ENCODE measurements around the gene FLNB. TPM values are rescaled to one million over a fixed set of nuclear protein-coding genes. Genes with fewer than 3 reads are reported as not detected.

Gene FLNB
- total and polyA plus RNA-seq, 2 of the 8 experiments (the other 6 are each of a cell fraction or from before 2014, with no cell fraction given), result 72.3 to 118 TPM

DNA sequence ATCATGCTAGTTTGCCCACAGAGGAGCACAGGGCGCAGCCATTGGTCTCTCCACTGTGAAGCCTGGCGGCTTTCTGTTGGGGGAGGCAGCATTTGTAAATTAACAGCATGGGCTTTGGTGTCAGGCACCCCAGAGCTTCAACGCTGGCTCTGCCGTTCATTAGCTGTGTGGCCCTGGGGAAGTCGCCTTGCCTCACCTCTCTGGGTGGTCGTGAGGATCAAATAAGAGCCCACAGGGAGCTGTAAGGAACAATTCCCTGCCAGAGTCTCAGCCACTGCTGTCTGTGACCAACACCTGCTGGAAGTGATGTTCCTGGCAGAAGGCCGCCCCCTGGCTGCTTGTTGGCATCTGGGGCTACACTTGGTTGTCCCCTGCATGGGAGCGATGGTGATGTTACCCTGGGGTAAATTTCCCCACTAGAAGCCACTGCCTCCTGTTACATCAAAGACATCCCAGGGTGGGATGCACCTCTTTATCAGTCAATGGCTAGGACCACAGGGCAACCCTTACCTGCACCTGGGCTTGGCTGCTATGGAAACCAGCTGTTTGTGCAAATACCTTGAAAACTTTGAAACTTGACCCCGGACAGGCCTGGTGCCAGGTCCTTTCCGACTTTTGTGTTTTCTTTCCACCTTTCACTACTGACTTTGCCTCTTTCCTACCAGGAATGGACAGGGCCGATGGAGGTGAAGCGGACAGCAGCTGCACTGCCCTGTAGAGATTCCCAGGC lies 165.6 kb downstream of the FLNB start (continued):
- TF ChIP-seq, protein P1, sequence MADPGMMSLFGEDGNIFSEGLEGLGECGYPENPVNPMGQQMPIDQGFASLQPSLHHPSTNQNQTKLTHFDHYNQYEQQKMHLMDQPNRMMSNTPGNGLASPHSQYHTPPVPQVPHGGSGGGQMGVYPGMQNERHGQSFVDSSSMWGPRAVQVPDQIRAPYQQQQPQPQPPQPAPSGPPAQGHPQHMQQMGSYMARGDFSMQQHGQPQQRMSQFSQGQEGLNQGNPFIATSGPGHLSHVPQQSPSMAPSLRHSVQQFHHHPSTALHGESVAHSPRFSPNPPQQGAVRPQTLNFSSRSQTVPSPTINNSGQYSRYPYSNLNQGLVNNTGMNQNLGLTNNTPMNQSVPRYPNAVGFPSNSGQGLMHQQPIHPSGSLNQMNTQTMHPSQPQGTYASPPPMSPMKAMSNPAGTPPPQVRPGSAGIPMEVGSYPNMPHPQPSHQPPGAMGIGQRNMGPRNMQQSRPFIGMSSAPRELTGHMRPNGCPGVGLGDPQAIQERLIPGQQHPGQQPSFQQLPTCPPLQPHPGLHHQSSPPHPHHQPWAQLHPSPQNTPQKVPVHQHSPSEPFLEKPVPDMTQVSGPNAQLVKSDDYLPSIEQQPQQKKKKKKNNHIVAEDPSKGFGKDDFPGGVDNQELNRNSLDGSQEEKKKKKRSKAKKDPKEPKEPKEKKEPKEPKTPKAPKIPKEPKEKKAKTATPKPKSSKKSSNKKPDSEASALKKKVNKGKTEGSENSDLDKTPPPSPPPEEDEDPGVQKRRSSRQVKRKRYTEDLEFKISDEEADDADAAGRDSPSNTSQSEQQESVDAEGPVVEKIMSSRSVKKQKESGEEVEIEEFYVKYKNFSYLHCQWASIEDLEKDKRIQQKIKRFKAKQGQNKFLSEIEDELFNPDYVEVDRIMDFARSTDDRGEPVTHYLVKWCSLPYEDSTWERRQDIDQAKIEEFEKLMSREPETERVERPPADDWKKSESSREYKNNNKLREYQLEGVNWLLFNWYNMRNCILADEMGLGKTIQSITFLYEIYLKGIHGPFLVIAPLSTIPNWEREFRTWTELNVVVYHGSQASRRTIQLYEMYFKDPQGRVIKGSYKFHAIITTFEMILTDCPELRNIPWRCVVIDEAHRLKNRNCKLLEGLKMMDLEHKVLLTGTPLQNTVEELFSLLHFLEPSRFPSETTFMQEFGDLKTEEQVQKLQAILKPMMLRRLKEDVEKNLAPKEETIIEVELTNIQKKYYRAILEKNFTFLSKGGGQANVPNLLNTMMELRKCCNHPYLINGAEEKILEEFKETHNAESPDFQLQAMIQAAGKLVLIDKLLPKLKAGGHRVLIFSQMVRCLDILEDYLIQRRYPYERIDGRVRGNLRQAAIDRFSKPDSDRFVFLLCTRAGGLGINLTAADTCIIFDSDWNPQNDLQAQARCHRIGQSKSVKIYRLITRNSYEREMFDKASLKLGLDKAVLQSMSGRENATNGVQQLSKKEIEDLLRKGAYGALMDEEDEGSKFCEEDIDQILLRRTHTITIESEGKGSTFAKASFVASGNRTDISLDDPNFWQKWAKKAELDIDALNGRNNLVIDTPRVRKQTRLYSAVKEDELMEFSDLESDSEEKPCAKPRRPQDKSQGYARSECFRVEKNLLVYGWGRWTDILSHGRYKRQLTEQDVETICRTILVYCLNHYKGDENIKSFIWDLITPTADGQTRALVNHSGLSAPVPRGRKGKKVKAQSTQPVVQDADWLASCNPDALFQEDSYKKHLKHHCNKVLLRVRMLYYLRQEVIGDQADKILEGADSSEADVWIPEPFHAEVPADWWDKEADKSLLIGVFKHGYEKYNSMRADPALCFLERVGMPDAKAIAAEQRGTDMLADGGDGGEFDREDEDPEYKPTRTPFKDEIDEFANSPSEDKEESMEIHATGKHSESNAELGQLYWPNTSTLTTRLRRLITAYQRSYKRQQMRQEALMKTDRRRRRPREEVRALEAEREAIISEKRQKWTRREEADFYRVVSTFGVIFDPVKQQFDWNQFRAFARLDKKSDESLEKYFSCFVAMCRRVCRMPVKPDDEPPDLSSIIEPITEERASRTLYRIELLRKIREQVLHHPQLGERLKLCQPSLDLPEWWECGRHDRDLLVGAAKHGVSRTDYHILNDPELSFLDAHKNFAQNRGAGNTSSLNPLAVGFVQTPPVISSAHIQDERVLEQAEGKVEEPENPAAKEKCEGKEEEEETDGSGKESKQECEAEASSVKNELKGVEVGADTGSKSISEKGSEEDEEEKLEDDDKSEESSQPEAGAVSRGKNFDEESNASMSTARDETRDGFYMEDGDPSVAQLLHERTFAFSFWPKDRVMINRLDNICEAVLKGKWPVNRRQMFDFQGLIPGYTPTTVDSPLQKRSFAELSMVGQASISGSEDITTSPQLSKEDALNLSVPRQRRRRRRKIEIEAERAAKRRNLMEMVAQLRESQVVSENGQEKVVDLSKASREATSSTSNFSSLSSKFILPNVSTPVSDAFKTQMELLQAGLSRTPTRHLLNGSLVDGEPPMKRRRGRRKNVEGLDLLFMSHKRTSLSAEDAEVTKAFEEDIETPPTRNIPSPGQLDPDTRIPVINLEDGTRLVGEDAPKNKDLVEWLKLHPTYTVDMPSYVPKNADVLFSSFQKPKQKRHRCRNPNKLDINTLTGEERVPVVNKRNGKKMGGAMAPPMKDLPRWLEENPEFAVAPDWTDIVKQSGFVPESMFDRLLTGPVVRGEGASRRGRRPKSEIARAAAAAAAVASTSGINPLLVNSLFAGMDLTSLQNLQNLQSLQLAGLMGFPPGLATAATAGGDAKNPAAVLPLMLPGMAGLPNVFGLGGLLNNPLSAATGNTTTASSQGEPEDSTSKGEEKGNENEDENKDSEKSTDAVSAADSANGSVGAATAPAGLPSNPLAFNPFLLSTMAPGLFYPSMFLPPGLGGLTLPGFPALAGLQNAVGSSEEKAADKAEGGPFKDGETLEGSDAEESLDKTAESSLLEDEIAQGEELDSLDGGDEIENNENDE (IDR thresholded peaks at IDR 0.05; ENCODE audit: insufficient replicate concordance, low read length), result no peak
- TF ChIP-seq, protein P2, sequence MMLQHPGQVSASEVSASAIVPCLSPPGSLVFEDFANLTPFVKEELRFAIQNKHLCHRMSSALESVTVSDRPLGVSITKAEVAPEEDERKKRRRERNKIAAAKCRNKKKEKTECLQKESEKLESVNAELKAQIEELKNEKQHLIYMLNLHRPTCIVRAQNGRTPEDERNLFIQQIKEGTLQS (IDR thresholded peaks at IDR 0.05; ENCODE audit: insufficient read depth, low read depth, low read length), result no peak
- no peak for TF ChIP-seq EGR1 (IDR thresholded peaks at IDR 0.05; ENCODE audit: borderline replicate concordance, low read depth, low read length)
- TF ChIP-seq CTBP2 (IDR thresholded peaks at IDR 0.05; ENCODE audit: borderline replicate concordance, insufficient read depth, insufficient read length, low read length), result no peak
- no peak for TF ChIP-seq CHD1 (IDR thresholded peaks at IDR 0.05; ENCODE audit: low read depth, low read length)
- peak; percentile 75; the same call in 1 of the 2 replicates for TF ChIP-seq TCF12 (IDR thresholded peaks at IDR 0.05; ENCODE audit: low read depth, low read length)
- TF ChIP-seq SIRT6 (IDR thresholded peaks at IDR 0.05; ENCODE audit: low read length), result no peak
- TF ChIP-seq, protein P3, sequence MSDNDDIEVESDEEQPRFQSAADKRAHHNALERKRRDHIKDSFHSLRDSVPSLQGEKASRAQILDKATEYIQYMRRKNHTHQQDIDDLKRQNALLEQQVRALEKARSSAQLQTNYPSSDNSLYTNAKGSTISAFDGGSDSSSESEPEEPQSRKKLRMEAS (IDR thresholded peaks at IDR 0.05), result no peak
- no peak for TF ChIP-seq CBX5 (IDR thresholded peaks at IDR 0.05; ENCODE audit: low read depth, low read length)
